Stimulated activated CD8-positive, alpha-beta memory T cell treated with anti-CD3 and anti-CD28 coated beads, Interleukin-7, amount 100 ng/mL, for 48 hours (primary cell): ENCODE measurements around the gene HMGCS1.
"Not testable (repeated sequence)": the region's sequence is repeated elsewhere in the genome, so short reads cannot be mapped to it uniquely, and the experiment has no call there.

Experiments
- DNase-seq, 2 donors: peaks; one replicate each; pipeline ENCODE4 v3.0.0-alpha.2; 2020; ENCODE audit warnings: low read depth in 1 of 2; ENCODE audit errors: extremely low read depth in 1 of 2

The HMGCS1 gene

DNA sequence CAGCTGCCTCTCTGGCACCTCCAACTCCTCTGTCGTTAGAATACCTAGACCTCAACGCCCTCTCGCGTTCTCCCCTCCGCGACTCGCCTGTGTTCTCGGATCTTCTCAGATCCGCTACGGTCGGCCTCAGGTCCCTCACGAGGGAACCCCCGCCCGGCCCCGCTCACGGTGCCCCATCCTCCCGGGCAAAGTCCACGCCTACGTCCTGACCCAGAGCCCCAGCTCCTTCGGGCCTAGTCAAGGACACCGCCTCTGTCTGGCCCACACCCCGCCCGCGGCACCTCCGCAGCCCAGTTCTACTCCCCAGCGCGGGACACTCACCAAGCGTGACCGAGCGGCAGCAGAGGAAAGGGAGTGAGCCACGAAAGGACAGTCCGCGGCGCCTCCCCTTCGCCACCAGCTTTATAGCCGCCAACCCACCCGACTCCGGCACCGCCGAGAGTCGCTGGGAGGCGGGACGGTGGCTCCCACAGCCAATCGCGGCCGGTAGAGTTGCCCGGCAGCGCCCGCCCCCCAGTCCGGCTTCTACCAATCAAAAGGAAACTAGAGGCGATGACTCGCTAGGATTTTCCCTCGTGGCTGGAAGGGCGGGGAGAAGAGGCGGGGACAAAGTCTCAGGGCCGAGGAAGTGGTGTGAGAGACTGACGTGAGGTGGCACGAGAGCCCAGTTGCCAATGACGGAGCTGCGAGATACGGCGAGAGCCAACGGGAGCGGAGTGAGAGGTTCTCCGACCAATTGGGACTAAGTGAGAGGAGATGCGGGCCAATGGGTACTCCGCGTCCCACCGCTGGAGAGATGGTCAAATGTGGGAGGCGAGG, at the start of gene HMGCS1:
Gene HMGCS1 (minus strand): TSS at position 378 of the 819 bp plus-strand sequence. CDS start 14,447 bp downstream, outside the sequence.
- peak; percentile 97 for DNase-seq

DNA sequence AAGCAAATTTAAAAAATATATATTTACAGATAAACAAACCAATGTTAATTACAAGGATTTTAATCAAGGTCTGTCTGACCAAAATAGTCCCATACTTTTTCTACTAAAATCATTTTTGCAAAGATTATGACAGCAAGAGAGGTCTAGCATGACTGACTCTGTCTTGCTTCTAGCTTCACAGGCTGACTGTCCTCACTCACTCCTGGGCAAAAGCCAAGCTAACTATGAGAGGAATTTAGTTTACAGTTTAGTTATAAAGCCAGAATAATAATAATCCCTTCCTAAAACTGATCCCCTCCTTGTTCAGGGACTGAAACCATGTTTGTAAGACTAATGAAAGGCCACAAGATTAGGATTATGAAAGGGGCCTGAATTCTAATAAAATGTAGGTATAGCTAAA, 45.5 kb upstream of the HMGCS1 start:
- no peak for DNase-seq

DNA sequence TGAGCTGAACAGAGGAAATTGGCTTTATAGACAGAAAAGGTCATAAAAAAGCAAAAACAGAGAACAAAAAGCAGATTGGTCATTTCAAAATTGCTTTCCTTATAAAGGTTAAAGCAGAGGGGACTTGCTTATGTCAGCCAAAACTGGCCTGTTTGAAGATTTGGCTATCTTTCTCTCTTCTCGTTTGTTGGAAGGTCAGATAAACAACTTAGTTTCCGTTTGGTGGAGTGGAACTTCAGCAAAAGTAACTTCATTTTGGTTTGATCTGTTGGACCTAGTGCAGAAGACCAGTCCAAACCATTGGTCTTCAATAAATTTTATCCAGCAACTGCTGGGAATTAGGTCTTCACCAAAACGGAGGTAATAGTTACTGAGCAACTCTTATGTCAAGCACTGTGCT, 45.1 kb upstream of the HMGCS1 start:
- DNase-seq: no peak

DNA sequence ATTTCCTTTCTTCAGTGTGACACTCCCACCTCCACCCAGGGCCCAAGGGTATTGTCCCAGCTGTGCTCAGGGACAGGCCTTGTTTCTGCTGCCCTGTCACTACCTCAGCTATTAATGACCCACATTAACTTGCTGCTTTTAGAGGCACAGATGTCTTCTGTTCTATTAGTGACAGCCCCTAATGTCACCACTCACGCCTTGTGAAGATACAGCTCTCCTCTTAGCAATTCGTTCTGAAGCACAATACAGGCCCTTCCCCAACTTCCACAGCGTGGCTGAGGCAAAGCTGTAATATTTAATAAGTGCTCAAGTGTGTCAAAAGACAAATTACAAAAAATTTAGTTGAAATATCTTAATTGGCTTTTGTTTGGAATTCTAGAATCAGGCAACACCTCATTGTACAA, 44.7 kb upstream of the HMGCS1 start:
- no peak for DNase-seq

DNA sequence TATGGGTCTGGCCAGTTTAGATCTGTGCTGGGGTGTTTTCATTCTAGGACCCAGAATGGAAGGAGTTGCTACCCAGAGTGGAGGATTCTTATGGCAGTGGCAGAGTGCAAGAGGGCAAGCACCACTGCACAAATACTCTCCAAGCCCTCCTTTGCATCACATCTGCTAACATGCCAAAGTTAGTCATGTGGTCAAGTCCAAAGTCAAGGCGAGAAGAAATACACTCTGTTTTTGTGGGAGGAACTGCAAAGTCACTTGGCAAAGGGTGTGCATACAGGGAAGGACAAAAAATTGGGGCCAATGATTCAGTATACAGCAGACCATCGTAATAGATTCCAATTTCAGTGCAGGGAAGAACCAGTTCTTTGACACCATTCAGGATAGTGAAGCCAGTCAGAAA, 43.9 kb upstream of the HMGCS1 start:
- no peak for DNase-seq

DNA sequence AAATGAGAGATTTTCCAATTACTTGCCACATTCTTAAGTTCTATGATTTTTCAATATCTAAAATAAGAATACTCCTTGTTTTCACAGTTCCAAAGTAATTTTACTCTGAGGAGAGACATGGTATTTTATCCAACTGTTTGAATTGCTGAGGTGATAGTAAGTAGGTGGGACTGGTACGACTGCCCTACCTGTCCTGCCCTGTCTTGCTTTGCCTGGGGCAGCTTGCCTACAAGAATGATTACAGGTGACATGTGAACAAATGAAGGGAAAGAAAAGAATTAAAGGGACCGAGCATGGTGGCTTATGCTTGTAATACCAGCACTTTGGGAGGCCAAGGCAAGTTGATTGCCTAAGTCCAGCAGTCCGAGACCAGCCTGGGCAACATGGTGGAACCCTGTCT, 41.6 kb upstream of the HMGCS1 start:
- DNase-seq: no peak

DNA sequence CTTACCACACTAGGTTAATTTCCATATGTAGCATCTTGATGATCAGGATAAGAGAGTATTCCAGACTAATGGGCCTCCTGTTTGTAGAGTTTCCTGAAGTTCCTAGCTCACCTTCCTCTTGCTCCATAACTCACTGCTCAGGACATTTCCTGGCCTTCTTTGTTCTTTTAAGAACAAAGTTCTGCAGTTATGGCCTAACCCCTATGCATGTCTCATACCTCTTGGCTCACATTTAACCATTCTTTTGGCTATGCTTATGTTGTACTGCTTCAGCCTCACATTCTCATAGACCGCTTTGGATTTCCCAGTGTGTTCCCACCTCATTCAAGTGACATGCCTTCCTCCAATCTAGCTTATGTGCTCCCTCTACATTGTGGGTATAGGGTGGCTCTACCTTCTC, 40.5 kb upstream of the HMGCS1 start:
- no peak for DNase-seq

DNA sequence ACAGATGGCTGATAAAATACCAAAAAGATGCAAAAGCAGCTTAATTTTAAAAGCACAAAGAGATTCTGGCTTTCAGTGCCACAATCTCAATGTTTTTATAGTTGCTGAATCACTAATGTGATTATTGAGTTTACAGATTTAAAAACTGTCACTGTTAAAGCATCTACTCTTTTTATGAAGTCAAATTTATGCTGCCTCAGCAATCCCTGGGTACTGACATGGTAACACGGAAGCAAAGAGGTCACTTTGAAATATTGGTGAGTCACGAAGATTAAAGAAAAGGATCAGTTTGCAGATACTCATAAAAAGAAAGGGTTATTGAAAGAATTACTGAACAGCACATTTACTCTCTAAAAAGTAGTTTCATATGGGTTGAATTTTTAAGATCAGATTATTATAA, 39.7 kb upstream of the HMGCS1 start:
- no peak for DNase-seq

DNA sequence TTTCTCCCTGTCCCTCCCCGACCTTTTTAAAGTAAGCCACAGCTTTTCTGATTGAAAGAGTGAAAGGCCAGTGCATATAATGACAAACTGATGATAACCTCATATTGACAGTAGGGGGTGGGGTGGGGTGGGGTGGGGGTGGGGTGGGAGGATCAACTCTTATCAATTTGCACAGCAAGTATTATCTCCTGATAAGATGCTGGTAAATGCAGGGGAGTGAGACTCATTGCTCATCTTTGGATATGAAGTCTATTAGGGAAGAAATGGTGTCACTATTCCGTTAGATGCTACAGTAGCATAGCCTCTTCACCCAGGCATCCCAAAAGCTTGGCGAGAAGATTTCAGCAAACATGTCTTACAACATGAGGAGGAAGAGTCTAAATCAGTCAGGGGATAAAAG, 38.9 kb upstream of the HMGCS1 start:
- no peak for DNase-seq

DNA sequence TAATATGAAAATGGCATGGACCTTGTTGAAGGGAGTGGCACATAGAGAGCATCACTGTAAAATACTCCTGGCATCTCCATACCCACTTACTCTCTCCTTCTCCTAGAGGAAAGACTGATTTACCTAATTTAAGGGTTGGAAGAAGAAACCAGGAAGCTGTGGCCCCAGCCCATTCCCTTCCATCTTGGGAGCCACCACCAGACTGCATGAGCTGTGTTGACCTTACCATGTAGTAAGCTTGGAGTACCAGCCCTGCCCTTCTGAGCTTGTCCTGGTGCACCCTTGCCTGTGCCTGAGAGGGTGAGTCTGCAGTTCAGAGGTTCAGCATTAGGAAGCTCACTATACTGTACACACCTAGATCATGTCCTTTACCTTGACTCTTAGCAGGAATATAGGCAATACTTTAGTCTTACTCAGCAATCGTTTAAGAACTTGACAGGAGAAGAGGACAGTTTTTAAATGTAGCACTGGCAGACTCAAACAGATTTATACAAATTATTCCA, 35.7 kb upstream of the HMGCS1 start:
- DNase-seq: no peak

DNA sequence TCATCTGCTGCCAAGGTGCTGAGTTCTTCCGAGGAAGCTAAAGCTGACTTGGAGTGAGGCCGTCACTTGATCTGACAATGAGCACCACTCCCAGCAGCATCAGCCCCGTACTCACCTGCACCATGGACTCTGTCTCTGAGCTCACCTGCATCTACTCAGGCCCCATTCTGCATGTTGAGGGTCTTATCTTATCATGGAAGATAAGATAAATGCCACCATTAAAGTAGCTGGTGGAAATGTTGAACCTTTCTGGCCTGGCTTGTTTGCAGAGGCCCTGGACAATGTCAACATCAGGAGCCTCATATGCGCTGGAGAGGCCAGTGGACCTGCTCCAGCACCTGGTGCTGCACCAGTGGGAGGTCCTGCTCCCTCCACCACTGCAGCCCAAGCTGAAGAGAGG, 35.0 kb upstream of the HMGCS1 start:
- DNase-seq: no peak

DNA sequence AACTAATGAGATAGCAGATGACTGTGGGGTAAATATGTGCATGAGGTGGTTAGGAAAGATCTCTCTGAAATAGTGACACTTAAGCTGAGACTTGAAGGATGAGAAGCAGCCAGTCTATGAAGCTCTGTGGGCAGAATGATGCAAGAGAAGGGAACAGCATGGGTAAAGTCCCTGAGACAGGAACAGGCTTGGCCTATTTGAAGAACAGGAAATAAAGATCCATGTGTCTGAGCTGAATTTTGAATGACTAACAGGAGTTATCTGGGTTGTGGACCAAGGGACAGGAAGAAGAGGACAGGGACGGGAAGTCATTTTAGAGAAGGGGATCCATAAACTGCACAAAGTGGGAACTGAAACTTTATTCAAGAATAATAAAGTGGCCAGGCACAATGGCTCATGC, 25.6 kb upstream of the HMGCS1 start:
- no peak for DNase-seq

DNA sequence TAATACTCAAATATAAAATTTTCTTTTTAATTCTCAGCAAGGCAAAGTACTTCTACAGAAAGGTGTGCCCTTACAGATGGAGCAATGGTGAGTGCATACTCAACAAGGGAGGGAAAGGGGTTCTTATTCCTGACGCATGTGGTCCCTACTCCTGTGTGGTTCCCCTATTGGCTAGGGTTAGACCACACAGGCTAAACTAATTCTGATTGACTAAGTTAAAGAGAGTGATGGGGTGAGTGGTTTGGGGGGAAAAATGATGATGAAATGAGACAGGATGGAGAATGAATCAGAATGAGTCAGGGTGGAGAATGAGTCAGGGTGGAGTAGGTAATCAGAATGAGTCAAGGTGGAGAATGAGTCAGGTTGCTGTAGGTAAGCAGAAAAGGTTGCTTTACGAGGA, 22.9 kb upstream of the HMGCS1 start:
- DNase-seq: peak in 1 of 2 donors; percentile 9

DNA sequence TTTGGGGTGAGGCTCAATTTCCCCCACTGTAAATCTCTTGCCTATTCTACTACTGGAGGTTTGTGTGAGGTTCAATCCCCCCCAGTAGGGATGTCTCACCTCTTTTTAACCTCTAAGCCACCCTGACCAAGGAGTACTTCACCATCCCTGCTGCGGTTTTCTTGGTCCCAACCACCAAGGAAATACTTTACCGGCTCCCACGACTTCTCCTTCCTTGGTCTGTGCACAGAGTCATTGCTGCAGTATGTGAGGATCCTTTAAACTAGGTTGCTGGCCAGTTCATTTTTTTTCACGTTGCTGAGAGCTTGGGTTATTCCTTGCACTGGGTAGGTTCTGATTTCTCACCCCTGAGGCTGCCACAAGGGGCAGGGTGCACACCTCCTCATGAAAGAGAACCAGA, 22.5 kb upstream of the HMGCS1 start:
- no peak for DNase-seq

DNA sequence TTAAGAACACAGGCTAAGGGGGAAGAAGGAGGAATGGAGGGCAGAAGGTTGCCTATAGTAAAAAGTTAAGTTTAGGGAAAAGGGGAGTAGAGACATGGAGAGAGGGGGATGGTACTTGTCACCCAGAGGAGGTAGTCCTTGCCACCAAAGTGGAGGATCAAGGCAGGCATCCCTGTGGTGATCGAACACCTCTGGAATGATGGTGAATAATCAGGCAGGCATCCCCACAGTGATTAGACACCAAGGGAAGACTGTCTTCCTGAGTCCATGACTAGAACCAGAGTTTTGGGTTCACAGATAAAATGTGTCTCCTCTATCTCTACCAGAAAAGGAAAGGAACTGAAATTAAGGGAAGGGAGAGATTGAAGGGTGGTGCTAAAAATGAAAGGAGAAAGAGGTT, 19.2 kb upstream of the HMGCS1 start:
- no peak for DNase-seq

DNA sequence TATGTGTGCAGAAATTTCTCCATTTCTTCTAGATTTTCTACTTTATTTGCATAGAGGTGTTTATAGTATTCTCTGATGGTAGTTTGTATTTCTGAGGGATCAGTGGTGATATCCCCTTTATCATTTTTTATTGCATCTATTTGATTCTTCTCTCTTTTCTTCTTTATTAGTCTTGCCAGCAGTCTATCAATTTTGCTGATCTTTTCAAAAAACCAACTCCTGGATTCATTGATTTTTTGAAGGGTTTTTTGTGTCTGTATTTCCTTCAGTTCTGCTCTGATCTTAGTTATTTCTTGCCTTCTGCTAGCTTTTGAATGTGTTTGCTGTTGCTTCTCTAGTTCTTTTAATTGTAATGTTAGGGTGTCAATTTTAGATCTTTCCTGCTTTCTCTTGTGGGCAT, 12.4 kb upstream of the HMGCS1 start:
- not testable (repeated sequence) for DNase-seq

DNA sequence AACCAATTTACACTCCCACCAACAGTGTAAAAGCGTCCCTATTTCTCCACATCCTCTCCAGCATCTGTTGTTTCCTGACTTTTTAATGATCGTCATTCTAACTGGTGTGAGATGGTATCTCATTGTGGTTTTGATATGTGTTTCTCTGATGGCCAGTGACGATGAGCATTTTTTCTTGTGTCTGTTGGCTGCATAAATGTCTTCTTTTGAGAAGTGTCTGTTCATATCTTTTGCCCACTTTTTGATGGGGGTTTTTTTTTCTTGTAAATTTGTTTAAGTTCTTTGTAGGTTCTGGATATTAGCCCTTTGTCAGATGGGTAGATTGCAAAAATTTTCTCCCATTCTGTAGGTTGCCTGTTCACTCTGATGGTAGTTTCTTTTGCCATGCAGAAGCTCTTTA, 10.3 kb upstream of the HMGCS1 start:
- not testable (repeated sequence) for DNase-seq

DNA sequence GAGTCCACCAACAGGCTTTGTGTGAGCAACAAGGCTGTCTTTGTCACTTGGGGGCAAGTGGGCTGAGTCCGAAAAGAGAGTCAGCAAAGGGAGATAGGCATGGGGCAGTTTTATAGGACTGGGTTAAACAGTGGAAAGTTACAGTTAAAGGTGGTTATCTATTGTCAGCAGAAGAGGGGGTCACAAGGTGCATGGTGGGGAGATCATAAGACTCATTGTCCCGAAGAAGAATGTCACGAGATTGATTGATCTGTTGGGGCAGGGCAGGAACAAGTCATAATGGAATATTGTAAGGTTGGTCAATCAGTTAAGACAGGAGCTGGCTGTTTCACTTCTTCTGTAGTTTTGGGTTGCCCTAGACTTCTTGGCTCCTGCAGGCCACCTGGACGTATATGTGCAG, 7.6 kb upstream of the HMGCS1 start:
- DNase-seq: no peak

DNA sequence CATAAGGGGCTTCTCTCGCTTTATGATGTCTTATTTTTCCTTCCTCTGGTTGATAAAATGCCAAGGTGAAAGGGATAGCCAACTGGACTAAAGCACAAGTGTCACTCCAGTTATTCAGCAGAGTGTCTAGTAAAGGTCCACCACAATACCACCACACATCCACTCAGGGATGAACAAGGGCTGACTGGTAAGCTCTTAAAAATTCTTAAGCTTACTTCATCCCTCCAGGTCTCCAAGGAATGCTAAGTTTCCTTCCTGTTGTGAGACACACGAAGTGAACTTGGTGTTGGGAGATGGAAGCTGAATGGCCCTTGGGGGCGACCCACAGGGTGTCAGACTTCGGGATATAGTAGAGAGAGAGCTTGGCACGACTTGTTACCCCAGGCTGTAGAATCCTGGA, 3.2 kb upstream of the HMGCS1 start:
- no peak for DNase-seq

DNA sequence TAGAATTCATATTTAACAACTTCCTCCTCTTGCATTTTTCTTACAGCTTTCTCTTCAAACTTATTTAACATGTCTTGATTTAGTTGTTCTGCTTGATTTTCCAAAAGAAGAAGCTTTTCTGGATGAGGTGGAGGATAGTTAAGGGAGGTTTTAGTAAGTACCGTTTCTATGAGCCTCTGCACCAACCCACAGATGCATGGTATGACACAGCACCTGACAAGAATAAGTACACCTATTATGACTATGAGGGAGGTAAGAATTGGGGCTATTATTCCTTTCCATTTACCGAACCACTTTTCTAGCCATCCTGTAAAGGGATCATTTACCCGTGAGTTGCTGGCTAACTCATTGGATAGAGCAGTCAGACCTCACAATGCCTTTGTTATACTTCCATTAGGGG, 2.5 kb upstream of the HMGCS1 start:
- peak in 1 of 2 donors; percentile 38 for DNase-seq

DNA sequence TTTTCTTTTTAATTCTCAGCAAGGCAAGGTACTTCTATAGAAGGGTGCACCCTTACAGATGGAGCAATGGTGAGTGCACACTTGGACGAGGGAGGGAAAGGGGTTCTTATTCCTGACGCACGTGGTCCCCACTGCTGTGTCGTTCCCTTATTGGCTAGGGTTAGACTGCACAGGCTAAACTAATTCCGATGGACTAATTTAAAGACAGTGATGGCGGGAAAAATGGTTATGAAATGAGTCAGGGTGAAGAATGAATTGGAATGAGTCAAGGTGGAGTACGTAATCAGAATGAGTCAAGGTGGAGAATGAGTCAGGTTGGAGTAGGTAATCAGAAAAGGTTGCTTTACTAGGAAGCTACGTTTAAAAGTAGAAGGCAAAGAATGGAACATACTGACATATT, 2.1 kb upstream of the HMGCS1 start:
- DNase-seq: peak in 1 of 2 donors; percentile 34

DNA sequence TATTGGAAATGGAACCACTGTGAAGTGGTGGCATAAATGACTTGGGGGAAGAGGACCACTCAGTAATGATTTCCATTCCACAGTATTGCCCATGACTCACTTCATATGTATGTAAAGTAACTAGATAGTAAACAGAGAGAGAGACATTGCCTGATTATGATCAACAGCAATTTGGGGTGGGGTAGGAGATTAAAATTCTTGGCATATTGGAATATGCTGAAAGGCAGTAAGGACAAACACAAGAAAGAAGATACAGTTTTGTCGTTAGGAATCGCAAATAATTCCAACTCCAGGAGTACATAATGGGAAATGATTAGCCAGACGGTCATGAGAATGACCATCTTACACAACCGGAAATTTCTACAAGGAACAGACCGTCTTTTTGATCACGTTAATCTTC, 1.5 kb upstream of the HMGCS1 start:
- DNase-seq: no peak
